GM12878 (cell line): ENCODE results near the gene PTCD1. TPM values are rescaled to one million over a fixed set of nuclear protein-coding genes. Genes with fewer than 3 reads are reported as not detected.

Experiments
- ATAC-seq: fragments of 200-7000 bp; cut with Tn5 transposase; 3 replicates; pipeline ENCODE4 v1.9.1; 2020; ENCODE audit warnings: mild to moderate bottlenecking, moderate library complexity
- BruUV-seq: library from RNA; stranded (reverse); fragments of 400-500 nt; replicated peaks from 2 replicates; lab custom pipeline; 2021; lab: Mats Ljungman, UMichigan
- CTCF ChIA-PET: fragments of 300-600 bp; sonication (Branson Sonifier 250); formaldehyde crosslinking; extraction: SDS; loops from one replicate; lab custom pipeline; 2021; ENCODE audit warnings: inconsistent platforms; lab: Yijun Ruan, JAX
- POLR2A ChIA-PET: fragments of 350-600 bp; formaldehyde crosslinking; extraction: SDS; loops from one replicate; lab custom pipeline; 2021; ENCODE audit warnings: inconsistent platforms; lab: Charles Lee
- RAD21 ChIA-PET: fragments of 300-600 bp; sonication (Branson Sonifier 250); formaldehyde crosslinking; loops from one replicate; lab custom pipeline; 2023; ENCODE audit warnings: antibody characterized with exemption; ENCODE audit not compliant: unreplicated experiment; lab: Charles Lee
- SMC1A ChIA-PET: fragments of 300-600 bp; sonication (Branson Sonifier 250); formaldehyde crosslinking; loops from one replicate; lab custom pipeline; 2023; ENCODE audit not compliant: unreplicated experiment, uncharacterized antibody; lab: Charles Lee
- DNase-seq: peaks from one replicate; pipeline ENCODE4 v3.0.0-alpha.2; 2011; ENCODE audit warnings: low read depth, low spot score
- FAIRE-seq: peaks from 3 replicates; lab custom pipeline; 2011; peaks lifted over from hg19 to GRCh38; lab: Jason Lieb, UNC
- H2AFZ ChIP-seq: 2 replicates; pipeline ENCODE4 v1.6.0; 2011; ENCODE audit warnings: low read depth, low read length, control low read depth; ENCODE audit not compliant: control insufficient read depth
- H3K27ac ChIP-seq: 2 replicates; pipeline ENCODE4 v1.5.1; 2011; ENCODE audit warnings: control low read depth; ENCODE audit not compliant: control insufficient read depth, insufficient read depth
- H3K27me3 ChIP-seq, 2 experiments: replicated peaks in 1 of 2; 2 replicates each; pipeline versions ENCODE4 v1.6.0 to v1.6.1; 2011; ENCODE audit warnings: low read length in 1 of 2; ENCODE audit not compliant: control insufficient read depth in 2 of 2, insufficient read depth in 2 of 2
- H3K36me3 ChIP-seq, 2 experiments: 2 replicates each; pipeline ENCODE4 v1.5.1; 2011; ENCODE audit warnings: low read length in 1 of 2; ENCODE audit not compliant: control insufficient read depth in 2 of 2, insufficient read depth in 2 of 2
- H3K4me1 ChIP-seq: 2 replicates; pipeline ENCODE4 v1.6.1; 2011; ENCODE audit warnings: mild to moderate bottlenecking, low read length, moderate library complexity, mixed read lengths; ENCODE audit not compliant: control insufficient read depth, insufficient read depth
- H3K4me2 ChIP-seq: 2 replicates; pipeline ENCODE4 v1.6.0; 2011; ENCODE audit warnings: control low read depth; ENCODE audit not compliant: control insufficient read depth, insufficient read depth
- H3K4me3 ChIP-seq: fragments of 200-600 bp; sonication (generic); 2 replicates; pipeline ENCODE4 v1.5.1; 2016
- H3K79me2 ChIP-seq: 2 replicates; pipeline ENCODE4 v1.6.0; 2011; ENCODE audit warnings: low read length; ENCODE audit not compliant: control insufficient read depth, insufficient read depth
- H3K9ac ChIP-seq: 2 replicates; pipeline ENCODE4 v1.8.0; 2011; ENCODE audit warnings: low read length, control low read depth, mixed read lengths; ENCODE audit not compliant: control insufficient read depth, insufficient read depth
- H3K9me3 ChIP-seq: replicated peaks from 3 replicates; pipeline ENCODE4 v1.5.1; 2011; ENCODE audit warnings: mild to moderate bottlenecking, low read length; ENCODE audit not compliant: control insufficient read depth, insufficient read depth
- H4K20me1 ChIP-seq: 2 replicates; pipeline ENCODE4 v1.6.0; 2011; ENCODE audit not compliant: control insufficient read depth, insufficient read depth
- ATF2 ChIP-seq: IDR thresholded peaks from 2 replicates; pipeline ENCODE4 v1.6.1; 2012; ENCODE audit warnings: low read length, inconsistent platforms
- CHD4 ChIP-seq: fragments of 200-600 bp; sonication (generic); IDR thresholded peaks from 2 replicates; pipeline ENCODE4 v1.6.1; 2016; ENCODE audit warnings: mild to moderate bottlenecking
- EGR1 ChIP-seq, 2 experiments: IDR thresholded peaks; 1 replicate in 1 of 2; 2 replicates in 1 of 2; pipeline ENCODE4 v1.6.1; 2011 to 2012; ENCODE audit warnings: low read depth in 2 of 2, low read length in 2 of 2, borderline replicate concordance in 1 of 2, mild to moderate bottlenecking in 1 of 2, moderate library complexity in 1 of 2
- HDAC6 ChIP-seq: fragments of 200-600 bp; sonication (generic); IDR thresholded peaks from one replicate; pipeline ENCODE4 v1.8.0; 2017; ENCODE audit warnings: antibody characterized with exemption; ENCODE audit not compliant: unreplicated experiment
- IRF4 ChIP-seq: IDR thresholded peaks from 2 replicates; pipeline ENCODE4 v1.6.1; 2011; ENCODE audit warnings: low read depth, low read length
- LARP7 ChIP-seq: fragments of 450-650 bp; IDR thresholded peaks from 2 replicates; pipeline ENCODE4 v1.6.1; 2017; ENCODE audit warnings: mild to moderate bottlenecking
- MEF2B ChIP-seq: fragments of 450-650 bp; IDR thresholded peaks from 2 replicates; pipeline ENCODE4 v1.6.1; 2018; ENCODE audit warnings: mild to moderate bottlenecking, moderate library complexity; ENCODE audit not compliant: partially characterized antibody, poor library complexity, severe bottlenecking
- NR2C2 ChIP-seq: IDR thresholded peaks from 2 replicates; pipeline ENCODE4 v1.6.1; 2011; ENCODE audit warnings: borderline replicate concordance, low read depth; ENCODE audit not compliant: control insufficient read depth, insufficient read length
- POU2F2 ChIP-seq: IDR thresholded peaks from 3 replicates; pipeline ENCODE4 v1.6.1; 2011; ENCODE audit warnings: low read depth, mild to moderate bottlenecking, low read length, borderline replicate concordance
- RB1 ChIP-seq: fragments of 450-650 bp; formaldehyde crosslinking; IDR thresholded peaks from 2 replicates; pipeline ENCODE4 v1.6.1; 2017; ENCODE audit warnings: mild to moderate bottlenecking, borderline replicate concordance
- RFX5 ChIP-seq: IDR thresholded peaks from 2 replicates; pipeline ENCODE4 v1.6.1; 2011; ENCODE audit warnings: low read depth, low read length, improper control_type of control experiment
- WRNIP1 ChIP-seq: IDR thresholded peaks from 2 replicates; pipeline ENCODE4 v1.6.1; 2011; ENCODE audit warnings: low read depth, low read length, improper control_type of control experiment, borderline replicate concordance
- ZNF24 ChIP-seq: fragments of 450-650 bp; IDR thresholded peaks from 2 replicates; pipeline ENCODE4 v1.6.1; 2017; ENCODE audit warnings: antibody characterized with exemption, mild to moderate bottlenecking
- ZNF384 ChIP-seq: IDR thresholded peaks from 2 replicates; pipeline ENCODE4 v1.6.1; 2012; ENCODE audit warnings: low read depth, mild to moderate bottlenecking, low read length, improper control_type of control experiment, borderline replicate concordance
- WGBS: methylation state at CpG from one replicate; pipeline ENCODE4 v1.1.6; 2016; ENCODE audit warnings: low lambda C conversion rate; ENCODE audit not compliant: insufficient replicate concordance, insufficient coverage; ENCODE audit errors: missing lambda C conversion rate; 5-methylcytosine and 5-hydroxymethylcytosine counted together
- in situ Hi-C: fragments of 300-500 bp; cut with MboI; formaldehyde crosslinking; loops from 9 replicates; pipeline ENCODE4 v1.14.3; 2018; ENCODE audit warnings: mixed read lengths
- intact Hi-C: fragments of 100-400 bp; cut with micrococcal nuclease; formaldehyde crosslinking; loops from one replicate; pipeline ENCODE4 v1.14.2; 2022; ENCODE audit not compliant: unreplicated experiment
- polyA plus RNA-seq, 11 experiments: library from polyadenylated mRNA; depleted of rRNA in 4 of 11; unstranded in 6 of 11; stranded (reverse) in 5 of 11; fragments of >200 nt; fragmentation: Nextera tagmentation in 4 of 11; fragmentation: Illumina TruSeq in 1 of 11; extraction: Ambion mirVana in 4 of 11; extraction: Trizol in 1 of 11; gene quantifications; 1 replicate in 1 of 11; 2 replicates in 10 of 11; pipeline versions ENCODE4 v1.2.1 to v1.2.3, GENCODE V29; 2011 to 2016; ENCODE audit warnings: inconsistent platforms in 2 of 11, missing spikeins in 2 of 11, low read depth in 1 of 11
- total RNA-seq, 4 experiments: library from RNA; depleted of rRNA in 3 of 4; stranded (reverse); fragments of >200 nt in 3 of 4; fragmentation: Illumina TruSeq in 1 of 4; extraction: Trizol in 1 of 4; gene quantifications; 2 replicates each; pipeline versions ENCODE4 v1.2.1 to v1.2.3, GENCODE V29; 2013 to 2021
- TF ChIP-seq, protein P1 (sequence below): IDR thresholded peaks from 2 replicates; pipeline ENCODE4 v1.6.1; 2011; ENCODE audit warnings: borderline replicate concordance, low read depth, mild to moderate bottlenecking, moderate library complexity, mixed read lengths, low read length; ENCODE audit not compliant: insufficient read depth; ENCODE audit errors: extremely low read length

PTCD1 gene
- total and polyA plus RNA-seq, 10 of the 15 experiments (the other 5 are each of a cell fraction or from before 2014, with no cell fraction given), result 0.26 to 9.7 (median 5.0) TPM

DNA sequence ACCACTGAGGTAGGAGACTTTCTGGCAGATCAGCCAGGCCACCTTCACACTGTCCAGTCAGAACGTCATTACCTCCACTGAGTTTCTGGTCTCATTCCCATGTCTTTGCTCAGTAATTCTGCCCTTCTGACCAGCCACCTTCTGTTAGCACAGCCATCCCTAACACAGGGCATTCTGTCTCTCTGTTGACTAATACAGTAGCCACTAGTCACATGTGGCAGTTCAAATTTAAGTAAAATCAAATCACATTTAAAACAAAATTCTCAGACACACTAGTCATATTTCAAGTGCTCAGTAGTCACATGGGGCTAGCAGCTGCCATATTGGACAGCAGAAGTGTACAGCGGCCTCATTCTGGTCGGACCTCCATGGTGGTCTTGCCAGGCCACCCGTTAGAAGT is 7.5 kb upstream of the PTCD1 start:
- FAIRE-seq, result no peak
- ChIA-PET CTCF (no interaction called here), RAD21 (no interaction called here), SMC1A (interaction anchor here (1.1 to 1.5 kb wide), 2 partner anchors 27 to 60 kb away, joined by 3 read pairs; no protein-coding TSS in a partner anchor), POLR2A (interaction anchor here (0.6 kb wide), 1 partner anchor 642 kb away, joined by 3 read pairs; no protein-coding TSS in a partner anchor)
- no TSS peak for BruUV-seq
- Histone ChIP-seq H4K20me1 (no peaks in the 10 kb centered on the region), H3K9ac (no peak overlapping the region), H3K4me1 (no peaks in the 10 kb centered on the region), H3K27ac (no peak overlapping the region), H3K27me3 (no peaks in the 10 kb centered on the region), H3K36me3 (peaks cover 26 to 30% of the 10 kb centered on the region in 2 experiments; a peak in 3 of 4 replicates), H2AFZ (no peak overlapping the region), H3K79me2 (no peaks in the 10 kb centered on the region), H3K9me3 (no peaks in the 10 kb centered on the region), H3K4me3 (no peak overlapping the region), H3K4me2 (no peak overlapping the region)
- ATAC-seq, result no peak
- no peak for DNase-seq
- intact Hi-C loops, result no loop called here
- TF ChIP-seq POU2F2 (no peak), CHD4 (no peak), ATF2 (no peak), MEF2B (no peak), LARP7 (no peak)
- WGBS, result 100% methylated on average over 4 of the region's 4 CpGs
- in situ Hi-C loops, result no loop called here

GRCh38 chr7:99440195-99440594 is 1.6 kb upstream of the PTCD1 start:
- Histone ChIP-seq H3K4me3 (peak overlapping the region; percentile 93), H3K27ac (no peak overlapping the region), H3K9ac (no peak overlapping the region; the same call in 1 of the 2 replicates), H2AFZ (no peak overlapping the region), H3K4me2 (peak overlapping the region; percentile 96; the same call in 1 of the 2 replicates), H3K36me3 (peaks cover 2 to 6% of the 10 kb centered on the region in 2 experiments; a peak in 2 of 4 replicates), H3K27me3 (no peaks in the 10 kb centered on the region), H4K20me1 (no peaks in the 10 kb centered on the region), H3K9me3 (no peaks in the 10 kb centered on the region), H3K79me2 (peaks cover 35% of the 10 kb centered on the region), H3K4me1 (peaks cover 11% of the 10 kb centered on the region)
- POLR2A ChIA-PET, result no interaction called here
- in situ Hi-C loops (no loop called here), intact Hi-C loops (no loop called here)
- no peak for TF ChIP-seq HDAC6
- no peak for TF ChIP-seq ZNF24
- TF ChIP-seq EGR1 (IDR thresholded peaks at IDR 0.05; ENCODE audit: borderline replicate concordance in 1 of 2, low read depth in 2 of 2, low read length in 2 of 2), result no peak
- no peak for TF ChIP-seq RB1
- no peak for TF ChIP-seq NR2C2
- TF ChIP-seq WRNIP1, result no peak
- TF ChIP-seq ZNF384, result no peak
- TF ChIP-seq, protein P1, sequence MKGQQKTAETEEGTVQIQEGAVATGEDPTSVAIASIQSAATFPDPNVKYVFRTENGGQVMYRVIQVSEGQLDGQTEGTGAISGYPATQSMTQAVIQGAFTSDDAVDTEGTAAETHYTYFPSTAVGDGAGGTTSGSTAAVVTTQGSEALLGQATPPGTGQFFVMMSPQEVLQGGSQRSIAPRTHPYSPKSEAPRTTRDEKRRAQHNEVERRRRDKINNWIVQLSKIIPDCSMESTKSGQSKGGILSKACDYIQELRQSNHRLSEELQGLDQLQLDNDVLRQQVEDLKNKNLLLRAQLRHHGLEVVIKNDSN, result no peak
- no peak for TF ChIP-seq RFX5
- TF ChIP-seq IRF4, result no peak
- SMC1A ChIA-PET, result no interaction called here
- DNase-seq (no peak), FAIRE-seq (no peak), ATAC-seq (no peak)
- no TSS peak for BruUV-seq
- CTCF ChIA-PET, result interaction anchor here (0.6 kb wide), 1 partner anchor 56 kb away, joined by 3 read pairs; no protein-coding TSS in a partner anchor
- 96% methylated on average over 9 of the region's 9 CpGs for WGBS
- RAD21 ChIA-PET, result no interaction called here
